Mucosa of gallbladder (tissue), 1 donor: ENCODE data around the gene DNAAF5. TPM values are rescaled to one million over a fixed set of nuclear protein-coding genes. Genes with fewer than 3 reads are reported as not detected.

ENCODE experiments used
- DNase-seq: peaks from one replicate; pipeline ENCODE4 v3.0.0-alpha.2; 2020; ENCODE audit warnings: low spot score
- total RNA-seq: library from RNA; stranded (reverse); gene quantifications from one replicate; pipeline ENCODE4 v1.2.1, GENCODE V29; 2021
- donor health status: DM: no; HTN: no; CAD: no.

Gene DNAAF5
- total RNA-seq, 1 donor from 2014 or later: 30.9 TPM

DNA sequence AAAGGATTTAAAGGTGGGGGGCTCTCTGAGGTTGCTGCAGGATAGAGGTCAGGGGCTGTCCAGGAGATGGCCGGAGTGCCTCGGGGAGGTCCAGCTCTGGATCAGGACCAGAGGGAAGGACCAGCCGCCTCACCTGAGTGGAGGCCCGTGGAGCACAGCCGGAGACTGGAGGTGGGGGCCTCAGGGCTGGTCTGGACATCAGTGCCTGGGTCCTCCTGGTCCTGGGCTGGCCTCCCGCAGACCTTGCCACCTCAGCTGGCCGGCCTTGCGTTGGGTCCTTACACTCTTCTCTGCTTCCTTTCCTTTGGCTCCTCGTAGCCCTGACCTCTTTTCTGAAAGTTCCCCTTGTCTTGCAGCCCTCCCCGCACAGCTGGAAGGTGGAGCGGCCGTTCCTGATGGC lies 107.8 kb downstream of the DNAAF5 start:
- no peak for DNase-seq

DNA sequence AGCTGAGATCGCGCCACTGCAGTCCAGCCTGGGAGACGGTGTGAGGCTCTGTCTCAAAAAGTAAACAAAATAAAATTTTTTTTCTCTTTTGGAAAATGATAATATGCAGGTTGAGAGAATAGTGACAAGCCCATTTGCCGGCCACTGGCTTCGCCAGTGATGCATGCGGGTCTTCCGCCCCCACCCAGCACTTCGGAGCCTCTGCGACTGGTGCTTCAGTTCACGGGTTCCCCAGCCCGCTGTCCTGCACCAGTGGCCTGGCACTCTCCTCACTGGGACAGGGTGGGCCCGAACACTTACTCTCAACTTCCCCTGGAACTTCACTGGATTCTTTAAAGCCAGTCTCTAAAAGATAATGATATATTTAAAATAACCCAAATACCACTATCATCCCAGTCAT lies 108.5 kb downstream of the DNAAF5 start:
- DNase-seq: no peak

DNA sequence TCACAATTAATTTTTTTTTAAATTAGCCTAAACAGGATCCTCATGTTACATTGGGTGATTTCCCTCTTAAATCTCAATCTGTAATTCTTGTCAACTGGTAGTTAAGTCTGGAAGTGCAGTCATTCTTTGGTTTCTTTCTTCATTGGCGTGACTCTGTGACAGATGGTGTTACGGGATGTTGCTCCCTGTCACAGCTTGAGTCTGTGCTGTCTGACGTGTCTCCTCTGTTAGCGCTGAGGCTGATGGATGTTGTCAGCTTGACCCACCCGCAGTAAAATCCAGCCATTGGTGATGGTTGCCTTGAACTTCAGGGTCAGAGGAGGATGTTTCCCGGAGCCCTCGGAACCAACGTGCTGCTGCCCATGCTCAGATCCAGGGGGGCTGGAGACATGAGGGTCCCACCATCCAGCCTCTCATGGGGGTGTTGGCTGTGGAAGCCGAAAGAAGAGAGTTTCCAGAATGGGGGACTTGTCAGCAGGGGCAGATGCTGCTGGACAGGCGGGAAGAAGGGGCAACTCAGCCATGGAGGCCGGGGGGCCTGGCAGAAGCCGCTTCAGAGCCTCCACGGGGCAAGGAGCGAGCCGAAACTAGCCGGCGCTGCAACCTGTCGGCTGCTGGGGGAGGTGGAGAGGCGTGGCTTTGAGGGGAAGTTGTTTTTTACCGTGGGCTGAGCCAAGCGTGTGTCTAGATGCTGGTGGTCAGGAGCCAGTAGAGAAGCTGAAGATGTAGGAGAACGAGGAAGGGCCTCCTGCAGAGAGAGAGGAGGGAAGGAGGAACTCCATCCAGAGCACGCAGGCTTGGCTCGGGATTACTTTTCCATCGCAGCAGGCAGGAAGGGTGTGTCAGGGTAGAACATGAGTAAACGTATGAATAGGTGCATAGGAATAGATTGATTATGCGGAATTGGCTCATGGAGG lies 109.2 kb downstream of the DNAAF5 start:
- DNase-seq: peak; percentile 46

Other genes with a start within 250 kb of the DNAAF5 start
- 51.2 TPM for gene PDGFA, start 206.9 kb upstream of the DNAAF5 start, total RNA-seq
- gene PRKAR1B, start 582 bp downstream of the DNAAF5 start, total RNA-seq: 19.9 TPM
- 126 TPM for gene SUN1, start 105.8 kb downstream of the DNAAF5 start, total RNA-seq
- 37.5 TPM for gene GET4, start 149.9 kb downstream of the DNAAF5 start, total RNA-seq
- 52.4 TPM for gene ADAP1, start 228.0 kb downstream of the DNAAF5 start, total RNA-seq
- gene COX19, start 248.8 kb downstream of the DNAAF5 start, total RNA-seq: 12.1 TPM